K562 (cell line): ENCODE measurements around the gene TTLL11. TPM values are rescaled to one million over a fixed set of nuclear protein-coding genes. Genes with fewer than 3 reads are reported as not detected.
A peak's percentile ranks its signal among the peaks of the same experiment; 100 is the strongest.

ENCODE experiments used
- ARID2 ChIP-seq: fragments of 450-650 bp; IDR thresholded peaks from 2 replicates; pipeline ENCODE4 v1.6.1; 2017; ENCODE audit warnings: antibody characterized with exemption, mild to moderate bottlenecking
- BMI1 ChIP-seq: fragments of 150-350 bp; IDR thresholded peaks from 2 replicates; pipeline ENCODE4 v1.6.1; 2014; ENCODE audit warnings: low read length
- CTBP1 ChIP-seq: fragments of 450-650 bp; IDR thresholded peaks from 2 replicates; pipeline ENCODE4 v1.6.1; 2016; ENCODE audit warnings: borderline replicate concordance
- CXXC5 ChIP-seq: fragments of 250-450 bp; sonication (Bioruptor Pico); IDR thresholded peaks from 2 replicates; pipeline ENCODE4 v1.8.0; 2022; ENCODE audit warnings: inconsistent platforms, mild to moderate bottlenecking, moderate library complexity
- EP400 ChIP-seq: fragments of 450-650 bp; IDR thresholded peaks from 2 replicates; pipeline ENCODE4 v1.6.1; 2017; ENCODE audit warnings: antibody characterized with exemption, mild to moderate bottlenecking, moderate library complexity
- HDAC2 ChIP-seq: fragments of 450-650 bp; IDR thresholded peaks from 2 replicates; pipeline ENCODE4 v1.6.1; 2016; ENCODE audit warnings: mild to moderate bottlenecking
- JUND ChIP-seq, 2 experiments: IDR thresholded peaks; 2 replicates in 1 of 2; 3 replicates in 1 of 2; pipeline ENCODE4 v1.6.1; 2011; ENCODE audit warnings: borderline replicate concordance in 2 of 2, low read depth in 2 of 2, low read length in 2 of 2, improper control_type of control experiment in 1 of 2, missing biosample characterization in 1 of 2, missing genetic modification characterization in 1 of 2, missing genetic modification reagents in 1 of 2
- MCM2 ChIP-seq: fragments of 450-650 bp; IDR thresholded peaks from 2 replicates; pipeline ENCODE4 v1.6.1; 2017; ENCODE audit warnings: low read depth, mild to moderate bottlenecking
- MTA3 ChIP-seq: fragments of 450-650 bp; formaldehyde crosslinking; IDR thresholded peaks from 2 replicates; pipeline ENCODE4 v1.6.1; 2017; ENCODE audit warnings: mild to moderate bottlenecking, borderline replicate concordance
- MTF1 ChIP-seq: fragments of 250-450 bp; sonication (Bioruptor Pico); IDR thresholded peaks from 2 replicates; pipeline ENCODE4 v1.9.0; 2021; ENCODE audit warnings: moderate library complexity, mild to moderate bottlenecking, inconsistent platforms, borderline replicate concordance
- NRF1 ChIP-seq, 2 experiments: fragments of 450-650 bp; IDR thresholded peaks in 1 of 2; conservative IDR thresholded peaks in 1 of 2; 2 replicates each; pipeline ENCODE4 v1.6.1; 2014; ENCODE audit warnings: mild to moderate bottlenecking in 2 of 2
- POLR2AphosphoS5 ChIP-seq: IDR thresholded peaks from 2 replicates; pipeline ENCODE4 v1.6.1; 2011; ENCODE audit warnings: mild to moderate bottlenecking, low read depth, low read length, moderate library complexity; ENCODE audit not compliant: control insufficient read depth, insufficient read depth
- RAD51 ChIP-seq: fragments of 450-650 bp; IDR thresholded peaks from 2 replicates; pipeline ENCODE4 v1.7.1; 2016; ENCODE audit warnings: low read depth, mild to moderate bottlenecking, borderline replicate concordance
- ZFPM2 ChIP-seq: fragments of 250-450 bp; sonication (Bioruptor Pico); IDR thresholded peaks from 2 replicates; pipeline ENCODE4 v1.5.1; 2022; ENCODE audit warnings: mild to moderate bottlenecking
- ZKSCAN1 ChIP-seq: fragments of 150-350 bp; IDR thresholded peaks from 2 replicates; pipeline ENCODE4 v1.6.1; 2016; ENCODE audit warnings: low read depth, low read length
- ZNF124 ChIP-seq: sonication (generic); formaldehyde crosslinking; IDR thresholded peaks from 2 replicates; pipeline ENCODE4 v1.8.1; 2022; ENCODE audit warnings: missing genetic modification reagents
- ZNF184 ChIP-seq: sonication (generic); formaldehyde crosslinking; IDR thresholded peaks from 2 replicates; pipeline ENCODE4 v1.5.0; 2020; ENCODE audit warnings: missing genetic modification reagents
- ZNF766 ChIP-seq: fragments of 200-800 bp; sonication (Bioruptor generic); conservative IDR thresholded peaks from 2 replicates; pipeline ENCODE4 v1.6.1; 2016; ENCODE audit warnings: missing genetic modification characterization, missing compliant biosample characterization
- polyA plus RNA-seq, 8 experiments: library from polyadenylated mRNA; depleted of rRNA in 4 of 8; stranded (reverse) in 5 of 8; unstranded in 3 of 8; fragments of >200 nt; fragmentation: Nextera tagmentation in 2 of 8; fragmentation: Illumina TruSeq in 1 of 8; extraction: Ambion mirVana in 2 of 8; extraction: Trizol in 1 of 8; gene quantifications; 2 replicates each; pipeline versions ENCODE4 v1.2.1 to v1.2.3, GENCODE V29; 2011 to 2014; ENCODE audit warnings: inconsistent platforms in 1 of 8, missing spikeins in 1 of 8
- total RNA-seq, 7 experiments: library from RNA; depleted of rRNA in 6 of 7; stranded (reverse); fragments of >200 nt in 6 of 7; fragmentation: Illumina TruSeq in 2 of 7; extraction: Trizol in 2 of 7; gene quantifications; 2 replicates each; pipeline versions ENCODE4 v1.2.1 to v1.2.3, GENCODE V29; 2011 to 2021; ENCODE audit warnings: low replicate concordance in 1 of 7
- TF ChIP-seq, protein P1 (sequence below), 3 experiments: IDR thresholded peaks in 2 of 3; conservative IDR thresholded peaks in 1 of 3; 2 replicates each; pipeline ENCODE4 v1.5.1; 2011 to 2012; ENCODE audit warnings: low read length in 3 of 3, mild to moderate bottlenecking in 3 of 3, control low read depth in 2 of 3, improper control_type of control experiment in 1 of 3, inconsistent platforms in 1 of 3, low read depth in 1 of 3, mixed read lengths in 1 of 3, moderate library complexity in 1 of 3; ENCODE audit not compliant: insufficient read depth in 2 of 3
- TF ChIP-seq, protein P2 (sequence below): fragments of 450-650 bp; IDR thresholded peaks from 2 replicates; pipeline ENCODE4 v1.6.1; 2016; ENCODE audit warnings: low read depth, mild to moderate bottlenecking, moderate library complexity

Gene TTLL11
- total and polyA plus RNA-seq, 9 of the 15 experiments (the other 6 are each of a cell fraction or from before 2014, with no cell fraction given), result 0.83 to 4.4 (median 2.7) TPM

DNA sequence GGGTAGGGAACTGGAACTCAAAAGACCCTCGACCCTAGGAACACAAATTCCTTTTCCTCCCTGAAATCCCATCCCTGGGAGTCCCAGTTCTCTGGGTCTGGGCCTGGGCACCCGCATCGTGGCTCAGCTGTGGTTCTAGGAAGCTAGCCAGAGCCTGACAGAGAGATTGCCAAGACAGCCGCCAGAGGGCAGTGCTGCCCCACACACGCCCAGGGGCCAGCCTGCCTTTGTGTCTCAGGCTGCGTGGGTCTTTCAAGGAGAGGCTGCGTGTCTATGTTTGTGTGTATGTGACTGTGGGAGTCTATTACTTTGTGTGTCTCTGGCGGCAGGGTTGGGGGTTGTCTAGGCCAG, 32.0 kb upstream of the TTLL11 start (continued):
- TF ChIP-seq JUND (IDR thresholded peaks at IDR 0.05; ENCODE audit: borderline replicate concordance, low read depth, low read length) (0 out of 2 replicates have a peak, but pooled peaks have one; percentile 9), JUND (tag; IDR thresholded peaks at IDR 0.05; ENCODE audit: borderline replicate concordance, low read depth, low read length) (no peak; the same call in 2 of the 3 replicates), ZNF184 (CRISPR knock-in tag) (no peak), ZNF766 (CRISPR knock-in tag) (no peak), RAD51 (no peak), MTF1 (CRISPR knock-in tag) (no peak), ARID2 (peak; percentile 98), POLR2AphosphoS5 (no peak), NRF1 (conservative IDR thresholded peaks at IDR 0.05 in 1 of 2, IDR thresholded peaks at IDR 0.05 in 1 of 2) (peak in 1 of 2 experiments; percentile 11; a peak in 1 of 4 replicates), BMI1 (no peak), CXXC5 (CRISPR knock-in tag) (peak; percentile 50), MTA3 (peak; percentile 16; the same call in 1 of the 2 replicates), EP400 (no peak), ZNF124 (CRISPR knock-in tag) (no peak), MCM2 (no peak), ZKSCAN1 (peak; percentile 38; the same call in 1 of the 2 replicates), HDAC2 (peak; percentile 16; the same call in 1 of the 2 replicates), CTBP1 (peak; percentile 22; the same call in 1 of the 2 replicates), ZFPM2 (CRISPR knock-in tag) (no peak)
- TF ChIP-seq, protein P1, sequence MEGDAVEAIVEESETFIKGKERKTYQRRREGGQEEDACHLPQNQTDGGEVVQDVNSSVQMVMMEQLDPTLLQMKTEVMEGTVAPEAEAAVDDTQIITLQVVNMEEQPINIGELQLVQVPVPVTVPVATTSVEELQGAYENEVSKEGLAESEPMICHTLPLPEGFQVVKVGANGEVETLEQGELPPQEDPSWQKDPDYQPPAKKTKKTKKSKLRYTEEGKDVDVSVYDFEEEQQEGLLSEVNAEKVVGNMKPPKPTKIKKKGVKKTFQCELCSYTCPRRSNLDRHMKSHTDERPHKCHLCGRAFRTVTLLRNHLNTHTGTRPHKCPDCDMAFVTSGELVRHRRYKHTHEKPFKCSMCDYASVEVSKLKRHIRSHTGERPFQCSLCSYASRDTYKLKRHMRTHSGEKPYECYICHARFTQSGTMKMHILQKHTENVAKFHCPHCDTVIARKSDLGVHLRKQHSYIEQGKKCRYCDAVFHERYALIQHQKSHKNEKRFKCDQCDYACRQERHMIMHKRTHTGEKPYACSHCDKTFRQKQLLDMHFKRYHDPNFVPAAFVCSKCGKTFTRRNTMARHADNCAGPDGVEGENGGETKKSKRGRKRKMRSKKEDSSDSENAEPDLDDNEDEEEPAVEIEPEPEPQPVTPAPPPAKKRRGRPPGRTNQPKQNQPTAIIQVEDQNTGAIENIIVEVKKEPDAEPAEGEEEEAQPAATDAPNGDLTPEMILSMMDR (IDR thresholded peaks at IDR 0.05 in 2 of 3, conservative IDR thresholded peaks at IDR 0.05 in 1 of 3; ENCODE audit: insufficient read depth in 2 of 3, low read depth in 1 of 3, low read length in 3 of 3), result peak; percentile 94 to 96 (median 96)
- TF ChIP-seq, protein P2, sequence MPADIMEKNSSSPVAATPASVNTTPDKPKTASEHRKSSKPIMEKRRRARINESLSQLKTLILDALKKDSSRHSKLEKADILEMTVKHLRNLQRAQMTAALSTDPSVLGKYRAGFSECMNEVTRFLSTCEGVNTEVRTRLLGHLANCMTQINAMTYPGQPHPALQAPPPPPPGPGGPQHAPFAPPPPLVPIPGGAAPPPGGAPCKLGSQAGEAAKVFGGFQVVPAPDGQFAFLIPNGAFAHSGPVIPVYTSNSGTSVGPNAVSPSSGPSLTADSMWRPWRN, result no peak
